Progenitor cell of endocrine pancreas (in vitro differentiated cells): Measurements from ENCODE around the gene FAM50A. TPM values are rescaled to one million over a fixed set of nuclear protein-coding genes. Genes with fewer than 3 reads are reported as not detected.

Experiments
- DNase-seq: peaks from one replicate; pipeline ENCODE4 v3.0.0; 2021; ENCODE audit warnings: low spot score; ENCODE audit not compliant: unreplicated experiment
- H3K27ac Mint-ChIP-seq: 2 replicates; pipeline ENCODE4 v1.8.0; 2021; ENCODE audit warnings: mild to moderate bottlenecking, moderate library complexity, mixed read lengths
- H3K27me3 Mint-ChIP-seq: 2 replicates; pipeline ENCODE4 v1.8.0; 2021; ENCODE audit warnings: mixed read lengths
- H3K36me3 Mint-ChIP-seq: 2 replicates; pipeline ENCODE4 v1.8.0; 2022; ENCODE audit warnings: mixed read lengths; ENCODE audit not compliant: insufficient read depth
- H3K4me1 Mint-ChIP-seq: 2 replicates; pipeline ENCODE4 v1.8.0; 2021; ENCODE audit warnings: low read depth, mixed read lengths
- H3K4me3 Mint-ChIP-seq: 2 replicates; pipeline ENCODE4 v1.8.0; 2021; ENCODE audit warnings: low read depth, mild to moderate bottlenecking, moderate library complexity, mixed read lengths
- H3K9me3 Mint-ChIP-seq: 2 replicates; pipeline ENCODE4 v1.8.0; 2021; ENCODE audit warnings: low read depth, mixed read lengths
- total RNA-seq: library from RNA; stranded (reverse); gene quantifications from 2 replicates; pipeline ENCODE4 v1.2.1, GENCODE V29; 2021
- TF ChIP-seq, protein P1 (sequence below): fragments of 200-600 bp; sonication (generic); IDR thresholded peaks from one replicate; pipeline ENCODE4 v1.5.0; 2021; ENCODE audit warnings: antibody characterized with exemption, mild to moderate bottlenecking; ENCODE audit not compliant: unreplicated experiment

The FAM50A gene
- total RNA-seq, 1 donor from 2014 or later: 65.8 TPM

DNA sequence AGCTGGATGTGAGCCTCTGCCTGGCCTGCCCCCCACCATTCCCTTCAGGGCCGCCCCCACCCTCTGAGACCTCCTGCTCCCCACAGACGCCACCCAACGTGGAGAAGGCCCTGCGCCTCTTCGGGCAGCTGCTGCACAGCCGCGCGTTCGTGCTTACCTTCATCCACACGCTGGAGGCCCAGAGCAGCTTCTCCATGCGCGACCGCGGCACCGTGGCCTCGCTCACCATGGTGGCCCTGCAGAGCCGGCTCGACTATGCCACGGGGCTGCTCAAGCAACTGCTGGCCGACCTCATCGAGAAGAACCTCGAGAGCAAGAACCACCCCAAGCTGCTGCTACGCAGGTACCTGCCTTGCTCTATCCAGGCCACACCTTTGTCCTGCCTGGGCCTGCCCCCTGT lies 24.3 kb downstream of the FAM50A start:
- DNase-seq: no peak

DNA sequence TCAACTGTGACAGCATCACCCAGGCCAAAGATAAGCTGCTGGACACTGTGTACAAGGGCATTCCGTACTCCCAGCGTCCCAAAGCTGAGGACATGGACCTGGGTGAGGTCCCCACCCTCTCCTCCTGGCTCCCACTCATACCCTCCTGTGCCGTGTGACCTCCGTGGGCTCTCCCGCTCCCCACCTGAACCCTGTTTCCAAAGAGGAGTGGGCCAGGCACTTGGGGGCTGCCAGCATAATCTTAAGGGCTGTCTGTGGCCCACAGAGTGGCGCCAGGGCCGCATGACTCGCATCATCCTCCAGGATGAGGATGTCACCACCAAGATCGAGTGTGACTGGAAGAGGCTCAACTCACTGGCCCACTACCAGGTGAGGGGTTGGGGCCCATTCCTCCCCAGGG lies 25.2 kb downstream of the FAM50A start:
- H3K27ac Mint-ChIP-seq: no peak overlapping the region
- H3K9me3 Mint-ChIP-seq: no peaks in the 10 kb centered on the region
- no peak overlapping the region for H3K4me3 Mint-ChIP-seq
- TF ChIP-seq, protein P1, sequence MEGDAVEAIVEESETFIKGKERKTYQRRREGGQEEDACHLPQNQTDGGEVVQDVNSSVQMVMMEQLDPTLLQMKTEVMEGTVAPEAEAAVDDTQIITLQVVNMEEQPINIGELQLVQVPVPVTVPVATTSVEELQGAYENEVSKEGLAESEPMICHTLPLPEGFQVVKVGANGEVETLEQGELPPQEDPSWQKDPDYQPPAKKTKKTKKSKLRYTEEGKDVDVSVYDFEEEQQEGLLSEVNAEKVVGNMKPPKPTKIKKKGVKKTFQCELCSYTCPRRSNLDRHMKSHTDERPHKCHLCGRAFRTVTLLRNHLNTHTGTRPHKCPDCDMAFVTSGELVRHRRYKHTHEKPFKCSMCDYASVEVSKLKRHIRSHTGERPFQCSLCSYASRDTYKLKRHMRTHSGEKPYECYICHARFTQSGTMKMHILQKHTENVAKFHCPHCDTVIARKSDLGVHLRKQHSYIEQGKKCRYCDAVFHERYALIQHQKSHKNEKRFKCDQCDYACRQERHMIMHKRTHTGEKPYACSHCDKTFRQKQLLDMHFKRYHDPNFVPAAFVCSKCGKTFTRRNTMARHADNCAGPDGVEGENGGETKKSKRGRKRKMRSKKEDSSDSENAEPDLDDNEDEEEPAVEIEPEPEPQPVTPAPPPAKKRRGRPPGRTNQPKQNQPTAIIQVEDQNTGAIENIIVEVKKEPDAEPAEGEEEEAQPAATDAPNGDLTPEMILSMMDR: no peak
- DNase-seq: no peak
- H3K4me1 Mint-ChIP-seq: no peaks in the 10 kb centered on the region
- H3K27me3 Mint-ChIP-seq: no peaks in the 10 kb centered on the region
- H3K36me3 Mint-ChIP-seq: peaks cover 4% of the 10 kb centered on the region

More for the DNA sequence above, 24.3 kb downstream of the FAM50A start:
- Mint-ChIP-seq H3K4me1 (no peaks in the 10 kb centered on the region), H3K27me3 (no peaks in the 10 kb centered on the region), H3K27ac (no peak overlapping the region), H3K36me3 (peaks cover 4% of the 10 kb centered on the region), H3K4me3 (no peak overlapping the region), H3K9me3 (no peaks in the 10 kb centered on the region)
- TF ChIP-seq, protein P1: no peak

DNA sequence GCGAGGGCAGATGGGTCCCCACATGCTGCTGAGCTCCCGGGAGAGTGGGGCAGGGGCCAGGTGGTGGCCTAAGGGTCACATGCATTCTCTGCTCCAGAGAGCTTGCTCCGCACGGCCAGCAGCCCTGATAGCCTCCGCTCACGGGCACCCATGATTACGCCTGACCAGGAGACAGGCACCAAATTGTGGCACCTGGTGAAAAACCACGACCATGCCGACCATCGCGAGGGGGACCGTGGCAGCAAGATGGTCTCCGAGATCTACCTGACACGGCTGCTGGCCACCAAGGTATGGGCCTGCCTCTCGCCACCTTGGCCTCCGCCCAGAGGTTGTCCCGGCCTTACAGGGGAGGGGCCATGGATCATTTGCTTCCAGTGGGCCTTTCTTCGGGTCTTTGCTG lies 25.9 kb downstream of the FAM50A start:
- TF ChIP-seq, protein P1: no peak
- H3K4me3 Mint-ChIP-seq: no peak overlapping the region
- no peaks in the 10 kb centered on the region for H3K9me3 Mint-ChIP-seq
- H3K27me3 Mint-ChIP-seq: no peaks in the 10 kb centered on the region
- H3K36me3 Mint-ChIP-seq: peaks cover 4% of the 10 kb centered on the region
- no peaks in the 10 kb centered on the region for H3K4me1 Mint-ChIP-seq
- no peak overlapping the region for H3K27ac Mint-ChIP-seq
- no peak for DNase-seq

DNA sequence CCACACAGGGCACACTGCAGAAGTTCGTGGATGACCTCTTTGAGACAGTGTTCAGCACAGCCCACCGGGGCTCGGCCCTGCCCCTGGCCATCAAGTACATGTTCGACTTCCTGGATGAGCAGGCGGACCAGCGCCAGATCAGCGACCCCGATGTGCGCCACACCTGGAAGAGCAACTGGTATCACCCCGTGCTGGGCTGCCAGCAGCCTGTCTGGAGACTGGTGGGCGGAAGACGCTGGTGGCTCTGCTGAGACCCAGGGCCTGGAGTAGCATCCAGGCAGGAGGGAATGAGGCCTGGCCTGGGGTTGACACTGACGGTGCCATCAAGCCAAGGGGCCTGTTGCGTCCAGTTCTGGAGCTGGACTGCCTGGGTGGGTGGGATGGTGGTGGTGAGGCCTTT lies 26.5 kb downstream of the FAM50A start:
- Mint-ChIP-seq H3K27ac (no peak overlapping the region), H3K9me3 (no peaks in the 10 kb centered on the region), H3K27me3 (no peaks in the 10 kb centered on the region), H3K4me3 (no peak overlapping the region), H3K36me3 (peaks cover 4% of the 10 kb centered on the region), H3K4me1 (no peaks in the 10 kb centered on the region)
- no peak for DNase-seq
- TF ChIP-seq, protein P1: no peak

DNA sequence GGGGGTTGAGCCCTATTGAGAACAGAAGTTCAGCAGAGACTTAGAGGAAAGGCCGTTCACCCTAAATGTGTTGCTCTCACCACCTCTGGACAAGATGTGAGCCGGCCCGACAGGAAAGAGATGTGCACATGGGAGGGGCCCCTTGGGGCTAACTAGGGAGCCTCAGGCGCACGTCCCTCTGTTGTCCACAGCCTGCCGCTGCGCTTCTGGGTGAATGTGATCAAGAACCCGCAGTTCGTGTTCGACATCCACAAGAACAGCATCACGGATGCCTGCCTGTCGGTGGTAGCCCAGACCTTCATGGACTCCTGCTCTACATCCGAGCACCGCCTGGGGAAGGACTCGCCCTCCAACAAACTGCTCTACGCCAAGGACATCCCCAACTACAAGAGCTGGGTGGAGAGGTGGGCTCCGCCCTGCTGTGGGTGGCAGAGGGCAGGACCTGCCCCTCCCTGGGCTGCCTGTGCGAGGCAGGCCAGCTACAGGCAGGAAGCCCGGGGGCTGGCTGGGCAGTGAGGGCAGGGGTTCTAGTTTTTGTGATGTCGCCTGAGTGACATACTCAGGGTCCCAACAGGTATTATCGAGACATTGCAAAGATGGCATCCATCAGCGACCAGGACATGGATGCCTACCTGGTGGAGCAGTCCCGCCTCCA lies 27.1 kb downstream of the FAM50A start:
- peaks cover 6% of the 10 kb centered on the region for H3K36me3 Mint-ChIP-seq
- H3K4me1 Mint-ChIP-seq: no peaks in the 10 kb centered on the region
- no peak overlapping the region for H3K27ac Mint-ChIP-seq
- TF ChIP-seq, protein P1: no peak
- H3K27me3 Mint-ChIP-seq: no peaks in the 10 kb centered on the region
- no peak for DNase-seq
- H3K4me3 Mint-ChIP-seq: no peak overlapping the region
- no peaks in the 10 kb centered on the region for H3K9me3 Mint-ChIP-seq
